HG03378 (cell line): ENCODE measurements around the gene FOLR2.
A peak's percentile ranks its signal among the peaks of the same experiment; 100 is the strongest.
"Not testable (repeated sequence)": the region's sequence is repeated elsewhere in the genome, so short reads cannot be mapped to it uniquely, and the experiment has no call there.

ENCODE experiments used
- ATAC-seq: cut with Tn5 transposase; IDR thresholded peaks from one replicate; pipeline ENCODE4 v1.9.1; 2021; ENCODE audit warnings: mild to moderate bottlenecking, moderate library complexity; ENCODE audit not compliant: unreplicated experiment

The FOLR2 gene

GRCh38 chr11:72204886-72205285 lies 11.7 kb upstream of the FOLR2 start:
- ATAC-seq: no peak

GRCh38 chr11:72206794-72207193 lies 9.8 kb upstream of the FOLR2 start:
- ATAC-seq: not testable (repeated sequence)

- ATAC-seq: no peak
These were observed 8.3 kb upstream of the FOLR2 start for GRCh38 chr11:72208281-72208680.

GRCh38 chr11:72209101-72209500 lies 7.5 kb upstream of the FOLR2 start:
- no peak for ATAC-seq

GRCh38 chr11:72217841-72218240 lies 1.2 kb downstream of the FOLR2 start:
- ATAC-seq: no peak

- no peak for ATAC-seq
These were observed 1.7 kb downstream of the FOLR2 start for GRCh38 chr11:72218251-72218745.

- ATAC-seq: no peak
These were observed 4.2 kb downstream of the FOLR2 start for GRCh38 chr11:72220696-72221363.

GRCh38 chr11:72221386-72222075 lies 4.9 kb downstream of the FOLR2 start:
- no peak for ATAC-seq

- ATAC-seq: no peak
These were observed 5.7 kb downstream of the FOLR2 start for GRCh38 chr11:72222106-72222891.

GRCh38 chr11:72222907-72223614 lies 6.5 kb downstream of the FOLR2 start:
- ATAC-seq: peak; percentile 66

GRCh38 chr11:72223615-72224563 lies 7.3 kb downstream of the FOLR2 start:
- ATAC-seq: peak; percentile 27

- ATAC-seq: no peak
These were observed 8.2 kb downstream of the FOLR2 start, which contains the start of gene INPPL1 for GRCh38 chr11:72224564-72225410. Gene INPPL1 (plus strand): TSS chr11:72224767. CDS start chr11:72224985, 218 bp downstream.

GRCh38 chr11:72225411-72225951 lies 8.9 kb downstream of the FOLR2 start:
- ATAC-seq: no peak

- ATAC-seq: no peak
These were observed 10.1 kb downstream of the FOLR2 start for GRCh38 chr11:72226701-72227100.

- no peak for ATAC-seq
These were observed 11.0 kb downstream of the FOLR2 start for GRCh38 chr11:72227316-72228228.

GRCh38 chr11:72228229-72228843 lies 11.7 kb downstream of the FOLR2 start:
- no peak for ATAC-seq

- no peak for ATAC-seq
These were observed 12.2 kb downstream of the FOLR2 start for GRCh38 chr11:72228844-72229231.
